Body of pancreas (tissue), 4 donors: ENCODE results near the gene CMC4. TPM values are rescaled to one million over a fixed set of nuclear protein-coding genes. Genes with fewer than 3 reads are reported as not detected.

ENCODE experiments used
- ATAC-seq: fragments of 150-250 bp; one replicate; pipeline ENCODE4 v1.9.1; 2016
- DNase-seq, 4 donors: peaks; one replicate each; pipeline ENCODE4 v3.0.0-alpha.2; 2019
- H3K27ac ChIP-seq, 4 donors: fragments of 200-600 bp; sonication (generic); 1 replicate in 3 of 4; 2 replicates in 1 of 4; pipeline versions ENCODE4 v1.5.1 to v1.6.1; 2016 to 2019; ENCODE audit warnings: mild to moderate bottlenecking in 1 of 4, mixed read lengths in 1 of 4, moderate library complexity in 1 of 4
- H3K27me3 ChIP-seq, 2 donors: fragments of 200-600 bp; sonication (generic); one replicate each; pipeline ENCODE4 v1.6.0; 2016; ENCODE audit warnings: mild to moderate bottlenecking in 1 of 2
- H3K36me3 ChIP-seq, 2 donors: fragments of 200-600 bp; sonication (generic); replicated peaks in 1 of 2; 2 replicates each; pipeline ENCODE4 v1.5.1; 2016; ENCODE audit warnings: low read depth in 2 of 2; ENCODE audit not compliant: insufficient read depth in 1 of 2
- H3K4me1 ChIP-seq: fragments of 200-600 bp; sonication (generic); one replicate; pipeline ENCODE4 v1.6.0; 2016
- H3K4me3 ChIP-seq, 2 donors: fragments of 200-600 bp; sonication (generic); 1 replicate in 1 of 2; 2 replicates in 1 of 2; pipeline ENCODE4 v1.5.1; 2016 to 2019
- H3K9me3 ChIP-seq, 3 donors: fragments of 200-600 bp; sonication (generic); 1 replicate in 2 of 3; 2 replicates in 1 of 3; pipeline ENCODE4 v1.5.1; 2016
- CTCF ChIP-seq, 7 experiments: fragments of 450-650 bp in 4 of 7; fragments of 200-600 bp in 3 of 7; sonication (generic) in 3 of 7; IDR thresholded peaks; one replicate each; pipeline ENCODE4 v1.5.1; 2016 to 2019; ENCODE audit warnings: antibody characterized with exemption in 7 of 7
- POLR2A ChIP-seq, 3 donors: fragments of 450-650 bp; IDR thresholded peaks; one replicate each; pipeline ENCODE4 v1.6.1; 2016; ENCODE audit warnings: antibody characterized with exemption in 3 of 3, mild to moderate bottlenecking in 2 of 3
- WGBS, 2 donors: methylation state at CpG; one replicate each; pipeline ENCODE4 v1.1.5; 2017; 5-methylcytosine and 5-hydroxymethylcytosine counted together
- intact Hi-C: fragments of 100-400 bp; cut with DNase I; formaldehyde crosslinking; loops from one replicate; pipeline ENCODE4 v1.15.1; 2023
- total RNA-seq, 2 donors: library from RNA; depleted of rRNA; stranded (reverse); fragments of >200 nt; gene quantifications; one replicate each; pipeline ENCODE4 v1.1.0, GENCODE V29; 2016

Gene CMC4
- total RNA-seq, 2 donors from 2014 or later: 8.9 to 20.5 TPM

- WGBS, 2 donors: 0 to 1% methylated on average over 2 to 18 of the region's 82 CpGs
- Histone ChIP-seq H3K4me1 (peaks cover 20% of the 10 kb centered on the region), H3K27ac (peak within 1 kb of the TSS; percentile 87 to 99 (median 96)), H3K4me3 (peak within 1 kb of the TSS; percentile 16 to 22), H3K9me3 (no peaks in the 10 kb centered on the region), H3K36me3 (no peaks in the 10 kb centered on the region), H3K27me3 (no peaks in the 10 kb centered on the region)
- DNase-seq: peak; percentile 94 to 96 (median 96)
- peak; percentile 91 for ATAC-seq
- TF ChIP-seq CTCF (IDR thresholded peaks at IDR 0.05) (no peak), POLR2A (IDR thresholded peaks at IDR 0.05) (peak; percentile 85 to 91 (median 86))
- intact Hi-C loops: no loop called here
These were observed 44.0 kb downstream of the CMC4 start, which contains the start of gene FUNDC2 for GRCh38 chrX:155026727-155027508. FUNDC2 (plus strand) TSS chrX:155026844; CDS start chrX:155026939, 95 bp downstream.

- no peak for DNase-seq
- Histone ChIP-seq H3K9me3 (no peaks in the 10 kb centered on the region), H3K4me1 (peaks cover 20% of the 10 kb centered on the region), H3K27ac (peak overlapping the region; percentile 87 to 99 (median 96)), H3K27me3 (no peaks in the 10 kb centered on the region), H3K4me3 (no peak overlapping the region), H3K36me3 (no peaks in the 10 kb centered on the region)
- TF ChIP-seq CTCF (IDR thresholded peaks at IDR 0.05): no peak
- intact Hi-C loops: no loop called here
- WGBS, 2 donors: 0% methylated on average over 9 to 16 of the region's 16 CpGs
- no peak for ATAC-seq
These were observed 44.6 kb downstream of the CMC4 start for GRCh38 chrX:155026420-155026726.

- ATAC-seq: no peak
- Histone ChIP-seq H3K4me1 (peaks cover 20% of the 10 kb centered on the region), H3K4me3 (no peak overlapping the region), H3K9me3 (no peaks in the 10 kb centered on the region), H3K36me3 (no peaks in the 10 kb centered on the region), H3K27ac (peak overlapping the region in 2 of 4 donors; percentile 11 to 30), H3K27me3 (no peaks in the 10 kb centered on the region)
- no peak for DNase-seq
- WGBS, 2 donors: 78 to 83% methylated on average over 6 of the region's 6 CpGs
- TF ChIP-seq POLR2A (IDR thresholded peaks at IDR 0.05): no peak
- no peak for TF ChIP-seq CTCF (IDR thresholded peaks at IDR 0.05)
- intact Hi-C loops: no loop called here
These were observed 46.8 kb downstream of the CMC4 start for GRCh38 chrX:155023907-155024833.

GRCh38 chrX:155022585-155022984 lies 48.4 kb downstream of the CMC4 start, which contains the start of gene F8:
F8 (minus strand) TSS chrX:155022723; CDS start chrX:155022552, 171 bp downstream.
- H3K27ac ChIP-seq: peak within 1 kb of the TSS in 1 of 4 donors; percentile 30

More at GRCh38 chrX:155022585-155022984, 48.4 kb downstream of the CMC4 start, which contains the start of gene F8:
- no peaks in the 10 kb centered on the region for H3K27me3 ChIP-seq
- H3K36me3 ChIP-seq: no peaks in the 10 kb centered on the region
- intact Hi-C loops: no loop called here
- WGBS, 2 donors: 0 to 7% methylated on average over 1 of the region's 1 CpG
- no peak within 1 kb of the TSS for H3K4me3 ChIP-seq
- DNase-seq (no peak), ATAC-seq (no peak)
- peaks cover 20% of the 10 kb centered on the region for H3K4me1 ChIP-seq
- no peaks in the 10 kb centered on the region for H3K9me3 ChIP-seq
- TF ChIP-seq POLR2A (IDR thresholded peaks at IDR 0.05): peak in 1 of 3 donors; percentile 37
- TF ChIP-seq CTCF (IDR thresholded peaks at IDR 0.05): no peak
